HCT116 (cell line): Measurements from ENCODE around the gene HEATR5A. TPM values are rescaled to one million over a fixed set of nuclear protein-coding genes. Genes with fewer than 3 reads are reported as not detected.

Experiments used
- ATAC-seq: fragments of 200-7000 bp; cut with Tn5 transposase; 2 replicates; pipeline ENCODE4 v1.9.1; 2020; ENCODE audit warnings: mild to moderate bottlenecking, moderate library complexity
- BruUV-seq: library from RNA; stranded (reverse); fragments of 400-500 nt; replicated peaks from 2 replicates; lab custom pipeline; 2021; lab: Mats Ljungman, UMichigan
- CTCF ChIA-PET: fragments of 300-600 bp; sonication (Branson Sonifier 250); formaldehyde crosslinking; loops from one replicate; lab custom pipeline; 2021; ENCODE audit warnings: antibody characterized with exemption; lab: Charles Lee
- POLR2A ChIA-PET: fragments of 300-600, 350-600 bp; sonication (Branson Sonifier 250); formaldehyde crosslinking; loops from one replicate; lab custom pipeline; 2021; ENCODE audit warnings: antibody characterized with exemption; lab: Charles Lee
- RAD21 ChIA-PET, 2 experiments: fragments of 300-600 bp; sonication (Branson Sonifier 250); formaldehyde crosslinking; loops; one replicate each; lab custom pipeline; 2023; ENCODE audit warnings: low total read pairs in 2 of 2; ENCODE audit not compliant: uncharacterized antibody in 2 of 2, unreplicated experiment in 2 of 2, low non-redundant PET in 1 of 2; lab: Charles Lee
- DNase-seq: peaks from one replicate; pipeline ENCODE4 v3.0.0-alpha.2; 2010; ENCODE audit warnings: low read depth, low spot score
- H2AFZ ChIP-seq: fragments of 200-600 bp; shearing (Covaris generic), sonication (generic); 2 replicates; pipeline ENCODE4 v1.6.1; 2017; ENCODE audit warnings: low read depth, mixed run types, mixed read lengths, antibody characterized with exemption, low read length; ENCODE audit not compliant: poor library complexity, severe bottlenecking
- H3K27ac ChIP-seq: 2 replicates; pipeline ENCODE4 v1.5.1; 2012; ENCODE audit warnings: low read depth, low read length
- H3K27me3 ChIP-seq: fragments of 200-600 bp; sonication (generic); 2 replicates; pipeline ENCODE4 v1.6.1; 2016; ENCODE audit warnings: mixed run types, low read length, mixed read lengths; ENCODE audit not compliant: insufficient read depth
- H3K36me3 ChIP-seq, 2 experiments: fragments of 200-500 bp in 1 of 2; fragments of 200-600 bp in 1 of 2; sonication (Bioruptor generic) in 1 of 2; sonication (generic) in 1 of 2; 2 replicates each; pipeline versions ENCODE4 v1.5.1 to v1.6.1; 2014 to 2016; ENCODE audit warnings: low read length in 2 of 2, inconsistent platforms in 1 of 2, mixed read lengths in 1 of 2, mixed run types in 1 of 2; ENCODE audit not compliant: insufficient read depth in 2 of 2, control insufficient read depth in 1 of 2
- H3K4me1 ChIP-seq, 2 experiments: fragments of 200-600 bp in 1 of 2; sonication (generic) in 1 of 2; 2 replicates each; pipeline versions ENCODE4 v1.5.1 to v1.6.1; 2012 to 2017; ENCODE audit warnings: low read length in 2 of 2, inconsistent platforms in 1 of 2, mild to moderate bottlenecking in 1 of 2, mixed read lengths in 1 of 2, mixed run types in 1 of 2, moderate library complexity in 1 of 2; ENCODE audit not compliant: insufficient read depth in 2 of 2, control insufficient read depth in 1 of 2
- H3K4me2 ChIP-seq: fragments of 200-600 bp; sonication (generic); 2 replicates; pipeline ENCODE4 v1.6.1; 2017; ENCODE audit warnings: mixed run types, low read length, mixed read lengths
- H3K4me3 ChIP-seq, 2 experiments: fragments of 200-600 bp in 1 of 2; sonication (generic) in 1 of 2; replicated peaks in 1 of 2; 2 replicates each; pipeline ENCODE4 v1.5.1; 2011 to 2016; ENCODE audit warnings: low read length in 2 of 2, control low read depth in 1 of 2, low read depth in 1 of 2, mild to moderate bottlenecking in 1 of 2, mixed read lengths in 1 of 2, mixed run types in 1 of 2
- H3K79me2 ChIP-seq: fragments of 200-600 bp; sonication (generic); 2 replicates; pipeline ENCODE4 v1.6.1; 2017; ENCODE audit warnings: mild to moderate bottlenecking, mixed run types, low read length, moderate library complexity, mixed read lengths; ENCODE audit not compliant: insufficient read depth
- H3K9ac ChIP-seq: fragments of 200-600 bp; sonication (generic); 2 replicates; pipeline ENCODE4 v1.6.1; 2016; ENCODE audit warnings: low read length, mixed read lengths
- H3K9me2 ChIP-seq: fragments of 200-600 bp; sonication (generic), shearing (Covaris generic); 2 replicates; pipeline ENCODE4 v1.6.1; 2017; ENCODE audit warnings: mixed run types, mild to moderate bottlenecking, moderate library complexity; ENCODE audit not compliant: insufficient read depth
- H3K9me3 ChIP-seq, 2 experiments: fragments of 200-500 bp in 1 of 2; fragments of 200-600 bp in 1 of 2; sonication (Bioruptor generic) in 1 of 2; sonication (generic) in 1 of 2; 2 replicates each; pipeline ENCODE4 v1.6.1; 2014 to 2017; ENCODE audit warnings: low read length in 2 of 2, mixed read lengths in 2 of 2, inconsistent platforms in 1 of 2, low read depth in 1 of 2, mild to moderate bottlenecking in 1 of 2, mixed run types in 1 of 2, moderate library complexity in 1 of 2; ENCODE audit not compliant: control insufficient read depth in 1 of 2, insufficient read depth in 1 of 2
- H4K20me1 ChIP-seq: fragments of 200-600 bp; sonication (generic), shearing (Covaris generic); 2 replicates; pipeline ENCODE4 v1.6.1; 2017; ENCODE audit warnings: mixed run types, mild to moderate bottlenecking, moderate library complexity; ENCODE audit not compliant: insufficient read depth
- CBX3 ChIP-seq: IDR thresholded peaks from 2 replicates; pipeline ENCODE4 v1.6.1; 2012; ENCODE audit warnings: low read depth
- CEBPB ChIP-seq: IDR thresholded peaks from 2 replicates; pipeline ENCODE4 v1.6.1; 2012; ENCODE audit warnings: low read depth
- EGR1 ChIP-seq: IDR thresholded peaks from 2 replicates; pipeline ENCODE4 v1.6.1; 2012; ENCODE audit warnings: low read depth
- EZH2 ChIP-seq: fragments of 200-600 bp; sonication (generic); IDR thresholded peaks from 2 replicates; pipeline ENCODE4 v1.6.1; 2017; ENCODE audit warnings: antibody characterized with exemption, mixed run types
- EZH2phosphoT487 ChIP-seq: fragments of 200-600 bp; IDR thresholded peaks from 2 replicates; pipeline ENCODE4 v1.6.1; 2018; ENCODE audit warnings: antibody characterized with exemption, borderline replicate concordance
- JUND ChIP-seq: IDR thresholded peaks from 2 replicates; pipeline ENCODE4 v1.6.1; 2012
- POLR2A ChIP-seq: IDR thresholded peaks from 2 replicates; pipeline ENCODE4 v1.7.0; 2011; ENCODE audit warnings: borderline replicate concordance; ENCODE audit not compliant: insufficient read depth, insufficient read length; ENCODE audit errors: extremely low read depth
- POLR2AphosphoS5 ChIP-seq: IDR thresholded peaks from 2 replicates; pipeline ENCODE4 v1.6.1; 2011; ENCODE audit warnings: mild to moderate bottlenecking, low read depth, low read length, moderate library complexity
- RAD21 ChIP-seq: IDR thresholded peaks from 2 replicates; pipeline ENCODE4 v1.6.1; 2012; ENCODE audit warnings: low read depth, mild to moderate bottlenecking
- SIN3A ChIP-seq: IDR thresholded peaks from 2 replicates; pipeline ENCODE4 v1.6.1; 2012; ENCODE audit warnings: low read depth
- SRF ChIP-seq: IDR thresholded peaks from 2 replicates; pipeline ENCODE4 v1.6.1; 2012; ENCODE audit warnings: low read depth
- YY1 ChIP-seq: IDR thresholded peaks from 2 replicates; pipeline ENCODE4 v1.6.1; 2011; ENCODE audit warnings: low read length, low read depth, moderate library complexity, mild to moderate bottlenecking; ENCODE audit not compliant: insufficient replicate concordance; ENCODE audit errors: extremely low read depth
- ZFX ChIP-seq: fragments of 450-650 bp; IDR thresholded peaks from 2 replicates; pipeline ENCODE4 v1.6.1; 2017
- intact Hi-C: fragments of 100-400 bp; cut with micrococcal nuclease; formaldehyde crosslinking; loops from 2 replicates; pipeline ENCODE4 v1.10.0; 2022
- total RNA-seq: library from RNA; stranded (reverse); gene quantifications from one replicate; pipeline ENCODE4 v1.2.1, GENCODE V29; 2021; ENCODE audit not compliant: unreplicated experiment
- TF ChIP-seq, protein P1 (sequence below): IDR thresholded peaks from 2 replicates; pipeline ENCODE4 v1.6.1; 2012
- TF ChIP-seq, protein P2 (sequence below): IDR thresholded peaks from 2 replicates; pipeline ENCODE4 v1.6.1; 2012
- TF ChIP-seq, protein P3 (sequence below): IDR thresholded peaks from 2 replicates; pipeline ENCODE4 v1.6.1; 2011; ENCODE audit warnings: mild to moderate bottlenecking, low read length, moderate library complexity; ENCODE audit not compliant: insufficient replicate concordance; ENCODE audit errors: extremely low read depth
- TF ChIP-seq, protein P4 (sequence below), 3 experiments: fragments of 200-600 bp in 1 of 3; sonication (generic) in 1 of 3; IDR thresholded peaks in 2 of 3; conservative IDR thresholded peaks in 1 of 3; 2 replicates each; pipeline ENCODE4 v1.5.1; 2012 to 2017; ENCODE audit warnings: low read depth in 2 of 3, low read length in 2 of 3, antibody characterized with exemption in 1 of 3, borderline replicate concordance in 1 of 3, control low read depth in 1 of 3, mild to moderate bottlenecking in 1 of 3, mixed read lengths in 1 of 3, mixed run types in 1 of 3, moderate library complexity in 1 of 3; ENCODE audit not compliant: insufficient read depth in 1 of 3

The HEATR5A gene
- total RNA-seq, 1 experiment from 2014 or later = 20.9 TPM

DNA sequence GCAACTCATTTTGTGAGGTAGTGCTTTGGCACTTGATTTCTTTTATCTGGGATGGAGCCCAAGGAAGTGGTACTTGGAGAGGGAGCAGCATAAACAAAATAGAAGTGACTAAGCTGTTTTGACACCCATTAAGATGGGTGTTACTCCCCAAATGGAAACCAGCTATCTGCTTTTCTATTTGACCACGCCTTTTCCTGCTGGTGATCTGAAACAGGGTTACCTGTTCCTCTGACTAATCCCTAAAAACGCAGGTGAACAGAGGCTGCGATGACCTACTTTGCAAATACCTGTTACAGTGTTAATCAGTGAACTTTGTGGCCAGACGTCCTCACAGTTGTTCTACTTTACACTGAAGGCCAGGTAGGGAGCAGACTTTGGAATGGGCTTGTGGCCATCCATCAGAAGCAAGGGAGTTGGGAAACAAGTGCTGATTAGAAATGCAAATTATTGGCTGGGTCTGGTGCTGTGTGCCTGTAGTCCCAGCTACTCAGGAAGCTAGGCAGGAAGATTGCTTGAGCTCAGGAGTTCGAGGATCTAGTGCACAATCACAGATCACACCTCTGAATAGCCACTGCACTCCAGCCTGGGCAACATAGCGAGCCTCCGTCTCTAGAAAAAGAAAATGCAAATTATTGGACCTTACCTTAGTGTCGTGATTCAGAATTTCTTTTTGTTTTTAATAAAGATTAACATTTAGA lies 154.5 kb downstream of the HEATR5A start:
- CTCF ChIA-PET = no interaction called here
- Histone ChIP-seq H3K4me3 (no peak overlapping the region), H3K79me2 (no peaks in the 10 kb centered on the region), H3K27ac (no peak overlapping the region), H3K9me2 (no peaks in the 10 kb centered on the region), H3K9ac (no peak overlapping the region), H4K20me1 (no peaks in the 10 kb centered on the region), H3K4me1 (peaks cover 13 to 38% of the 10 kb centered on the region in 2 experiments; a peak in 3 of 4 replicates)
- no TSS peak for BruUV-seq
- no peak for TF ChIP-seq SRF
- TF ChIP-seq, protein P1, sequence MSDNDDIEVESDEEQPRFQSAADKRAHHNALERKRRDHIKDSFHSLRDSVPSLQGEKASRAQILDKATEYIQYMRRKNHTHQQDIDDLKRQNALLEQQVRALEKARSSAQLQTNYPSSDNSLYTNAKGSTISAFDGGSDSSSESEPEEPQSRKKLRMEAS = no peak
- no peak for TF ChIP-seq EGR1
- no peak for TF ChIP-seq JUND
- no peak for TF ChIP-seq POLR2AphosphoS5
- no peak for TF ChIP-seq POLR2A
- TF ChIP-seq EZH2phosphoT487 = no peak
- TF ChIP-seq, protein P2, sequence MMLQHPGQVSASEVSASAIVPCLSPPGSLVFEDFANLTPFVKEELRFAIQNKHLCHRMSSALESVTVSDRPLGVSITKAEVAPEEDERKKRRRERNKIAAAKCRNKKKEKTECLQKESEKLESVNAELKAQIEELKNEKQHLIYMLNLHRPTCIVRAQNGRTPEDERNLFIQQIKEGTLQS = no peak
- TF ChIP-seq EZH2 = no peak
- TF ChIP-seq RAD21 = no peak
- TF ChIP-seq CBX3 = no peak
- TF ChIP-seq, protein P3, sequence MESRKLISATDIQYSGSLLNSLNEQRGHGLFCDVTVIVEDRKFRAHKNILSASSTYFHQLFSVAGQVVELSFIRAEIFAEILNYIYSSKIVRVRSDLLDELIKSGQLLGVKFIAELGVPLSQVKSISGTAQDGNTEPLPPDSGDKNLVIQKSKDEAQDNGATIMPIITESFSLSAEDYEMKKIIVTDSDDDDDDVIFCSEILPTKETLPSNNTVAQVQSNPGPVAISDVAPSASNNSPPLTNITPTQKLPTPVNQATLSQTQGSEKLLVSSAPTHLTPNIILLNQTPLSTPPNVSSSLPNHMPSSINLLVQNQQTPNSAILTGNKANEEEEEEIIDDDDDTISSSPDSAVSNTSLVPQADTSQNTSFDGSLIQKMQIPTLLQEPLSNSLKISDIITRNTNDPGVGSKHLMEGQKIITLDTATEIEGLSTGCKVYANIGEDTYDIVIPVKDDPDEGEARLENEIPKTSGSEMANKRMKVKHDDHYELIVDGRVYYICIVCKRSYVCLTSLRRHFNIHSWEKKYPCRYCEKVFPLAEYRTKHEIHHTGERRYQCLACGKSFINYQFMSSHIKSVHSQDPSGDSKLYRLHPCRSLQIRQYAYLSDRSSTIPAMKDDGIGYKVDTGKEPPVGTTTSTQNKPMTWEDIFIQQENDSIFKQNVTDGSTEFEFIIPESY = no peak
- TF ChIP-seq SIN3A = no peak
- TF ChIP-seq, protein P4, sequence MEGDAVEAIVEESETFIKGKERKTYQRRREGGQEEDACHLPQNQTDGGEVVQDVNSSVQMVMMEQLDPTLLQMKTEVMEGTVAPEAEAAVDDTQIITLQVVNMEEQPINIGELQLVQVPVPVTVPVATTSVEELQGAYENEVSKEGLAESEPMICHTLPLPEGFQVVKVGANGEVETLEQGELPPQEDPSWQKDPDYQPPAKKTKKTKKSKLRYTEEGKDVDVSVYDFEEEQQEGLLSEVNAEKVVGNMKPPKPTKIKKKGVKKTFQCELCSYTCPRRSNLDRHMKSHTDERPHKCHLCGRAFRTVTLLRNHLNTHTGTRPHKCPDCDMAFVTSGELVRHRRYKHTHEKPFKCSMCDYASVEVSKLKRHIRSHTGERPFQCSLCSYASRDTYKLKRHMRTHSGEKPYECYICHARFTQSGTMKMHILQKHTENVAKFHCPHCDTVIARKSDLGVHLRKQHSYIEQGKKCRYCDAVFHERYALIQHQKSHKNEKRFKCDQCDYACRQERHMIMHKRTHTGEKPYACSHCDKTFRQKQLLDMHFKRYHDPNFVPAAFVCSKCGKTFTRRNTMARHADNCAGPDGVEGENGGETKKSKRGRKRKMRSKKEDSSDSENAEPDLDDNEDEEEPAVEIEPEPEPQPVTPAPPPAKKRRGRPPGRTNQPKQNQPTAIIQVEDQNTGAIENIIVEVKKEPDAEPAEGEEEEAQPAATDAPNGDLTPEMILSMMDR (IDR thresholded peaks at IDR 0.05 in 2 of 3, conservative IDR thresholded peaks at IDR 0.05 in 1 of 3; ENCODE audit: borderline replicate concordance in 1 of 3, insufficient read depth in 1 of 3, low read depth in 2 of 3, low read length in 2 of 3) = no peak
- TF ChIP-seq YY1 = no peak
- TF ChIP-seq CEBPB = no peak
- no peak for TF ChIP-seq ZFX
- TF ChIP-seq, all 23 proteins: peak for 0
- Histone ChIP-seq H3K36me3 (no peaks in the 10 kb centered on the region), H2AFZ (peak overlapping the region; percentile 27), H3K27me3 (no peaks in the 10 kb centered on the region), H3K4me2 (peak overlapping the region; percentile 32), H3K9me3 (peaks cover 7 to 9% of the 10 kb centered on the region in 2 experiments; a peak in 2 of 4 replicates)
- ATAC-seq (no peak), DNase-seq (no peak)
- ChIA-PET POLR2A (no interaction called here), RAD21 (no interaction called here)
- intact Hi-C loops = no loop called here
